HepG2 (cell line): ENCODE results near the gene EFEMP2.

Experiments
- CEBPB ChIP-seq: IDR thresholded peaks from 2 replicates; pipeline ENCODE4 v1.6.1; 2011; ENCODE audit warnings: low read depth, low read length, improper control_type of control experiment, borderline replicate concordance
- SP1 ChIP-seq, 2 experiments: fragments of 450-650 bp in 1 of 2; sonication (generic) in 1 of 2; formaldehyde crosslinking in 1 of 2; IDR thresholded peaks; 2 replicates each; pipeline versions ENCODE4 v1.4.0 to v1.6.1; 2016 to 2020; ENCODE audit warnings: missing genetic modification reagents in 1 of 2
- SP2 ChIP-seq: sonication (generic); formaldehyde crosslinking; IDR thresholded peaks from 2 replicates; pipeline ENCODE4 v1.5.1; 2020; ENCODE audit warnings: mild to moderate bottlenecking, missing genetic modification reagents
- TAF15 ChIP-seq: fragments of 200-400 bp; formaldehyde crosslinking; IDR thresholded peaks from one replicate; pipeline ENCODE4 v1.6.1; 2018; ENCODE audit warnings: mild to moderate bottlenecking, low read depth, low read length; ENCODE audit not compliant: poor library complexity, severe bottlenecking

DNA sequence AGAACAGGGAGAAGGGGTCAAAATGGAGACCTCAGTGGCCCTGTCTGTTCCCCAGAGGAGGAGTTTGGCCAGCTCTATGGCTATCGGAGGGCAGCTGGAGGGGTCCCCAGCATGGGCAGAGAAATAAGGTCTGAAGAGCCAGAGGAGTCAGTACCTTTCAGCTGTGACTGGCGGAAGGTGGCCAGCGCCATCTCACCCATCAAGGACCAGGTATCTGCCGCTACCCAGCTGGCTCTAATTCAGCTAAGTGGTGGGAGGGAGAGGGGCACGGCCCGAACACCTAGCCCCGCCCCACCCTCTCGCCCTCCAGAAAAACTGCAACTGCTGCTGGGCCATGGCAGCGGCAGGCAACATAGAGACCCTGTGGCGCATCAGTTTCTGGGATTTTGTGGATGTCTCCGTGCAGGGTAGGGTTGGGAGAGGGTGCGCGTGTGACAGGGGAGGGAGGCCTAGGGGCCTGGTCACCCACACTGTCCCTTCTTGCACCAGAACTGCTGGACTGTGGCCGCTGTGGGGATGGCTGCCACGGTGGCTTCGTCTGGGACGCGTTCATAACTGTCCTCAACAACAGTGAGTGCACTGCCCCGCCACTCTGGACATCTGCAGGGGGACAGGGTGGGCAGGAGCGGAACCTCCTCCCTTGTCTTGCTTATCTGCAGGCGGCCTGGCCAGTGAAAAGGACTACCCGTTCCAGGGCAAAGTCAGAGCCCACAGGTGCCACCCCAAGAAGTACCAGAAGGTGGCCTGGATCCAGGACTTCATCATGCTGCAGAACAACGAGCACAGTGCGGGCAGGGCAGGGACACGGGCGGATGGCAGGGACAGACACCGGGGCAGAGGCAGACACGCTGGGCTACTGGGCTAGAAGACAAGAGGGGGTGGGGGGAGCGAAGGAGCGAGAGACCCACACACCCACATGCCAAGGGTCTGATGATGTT is 9.8 kb upstream of the EFEMP2 start:
- no peak for TF ChIP-seq SP1 (IDR thresholded peaks at IDR 0.05)
- no peak for TF ChIP-seq SP1 (CRISPR knock-in tag; IDR thresholded peaks at IDR 0.05)
- TF ChIP-seq TAF15 = no peak
- TF ChIP-seq SP2 (CRISPR knock-in tag) = no peak
- TF ChIP-seq CEBPB = no peak
